Measurements from ENCODE around the gene AGBL3.
"Not testable (repeated sequence)": the region's sequence is repeated elsewhere in the genome, so short reads cannot be mapped to it uniquely, and the experiment has no call there.

The AGBL3 gene

GRCh38 chr7:135076882-135077281 lies 90.6 kb downstream of the AGBL3 start:
- no peak for DNase-seq (ENCODE audit: low spot score)

DNA sequence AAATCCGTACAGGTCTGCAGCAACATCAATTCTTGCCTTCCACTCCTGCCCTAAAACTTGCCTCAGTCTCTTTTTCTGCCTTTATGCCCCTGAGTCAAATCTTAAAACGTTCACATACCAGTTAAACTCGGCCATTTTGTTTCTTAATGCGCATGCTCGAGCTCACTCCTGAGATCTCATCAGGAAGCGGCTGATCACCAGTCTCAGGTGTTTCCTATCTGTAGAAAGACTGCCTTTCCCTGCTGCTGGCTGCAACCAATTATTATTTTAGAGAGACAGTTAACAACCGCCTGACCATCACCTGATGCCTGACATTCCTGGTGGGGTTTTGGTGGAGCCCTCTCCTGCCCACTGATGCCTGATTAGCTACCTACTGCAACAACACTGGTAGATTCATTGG lies 91.3 kb downstream of the AGBL3 start:
- DNase-seq (ENCODE audit: low spot score) = no peak

GRCh38 chr7:135078051-135078450 lies 91.7 kb downstream of the AGBL3 start:
- DNase-seq (ENCODE audit: low spot score) = no peak

GRCh38 chr7:135079068-135079467 lies 92.8 kb downstream of the AGBL3 start:
- no peak for DNase-seq (ENCODE audit: low spot score)

GRCh38 chr7:135083005-135083404 lies 96.7 kb downstream of the AGBL3 start:
- no peak for DNase-seq (ENCODE audit: low spot score)

- no peak for DNase-seq (ENCODE audit: low spot score)
These were observed 102.3 kb downstream of the AGBL3 start for GRCh38 chr7:135088566-135088965.

DNA sequence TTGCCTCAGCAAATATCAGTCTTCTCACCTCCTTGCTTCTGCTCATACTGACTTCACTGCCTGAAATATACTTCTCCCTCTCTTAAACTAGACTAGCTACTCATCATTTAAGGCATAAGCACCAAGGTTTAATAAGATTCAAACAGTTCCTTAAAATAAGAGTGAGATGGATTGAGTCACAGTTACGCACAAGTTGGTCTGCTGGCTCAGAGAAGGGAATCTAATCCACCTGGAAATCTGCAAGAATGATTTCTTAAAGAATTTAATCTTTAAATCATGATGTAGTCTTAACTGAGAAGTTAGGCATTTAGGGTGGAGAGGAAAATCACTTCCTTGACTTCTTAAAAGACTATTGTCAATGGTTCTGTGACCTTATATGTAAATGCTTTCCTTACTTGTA lies 105.4 kb downstream of the AGBL3 start:
- DNase-seq (ENCODE audit: low spot score) = no peak

DNA sequence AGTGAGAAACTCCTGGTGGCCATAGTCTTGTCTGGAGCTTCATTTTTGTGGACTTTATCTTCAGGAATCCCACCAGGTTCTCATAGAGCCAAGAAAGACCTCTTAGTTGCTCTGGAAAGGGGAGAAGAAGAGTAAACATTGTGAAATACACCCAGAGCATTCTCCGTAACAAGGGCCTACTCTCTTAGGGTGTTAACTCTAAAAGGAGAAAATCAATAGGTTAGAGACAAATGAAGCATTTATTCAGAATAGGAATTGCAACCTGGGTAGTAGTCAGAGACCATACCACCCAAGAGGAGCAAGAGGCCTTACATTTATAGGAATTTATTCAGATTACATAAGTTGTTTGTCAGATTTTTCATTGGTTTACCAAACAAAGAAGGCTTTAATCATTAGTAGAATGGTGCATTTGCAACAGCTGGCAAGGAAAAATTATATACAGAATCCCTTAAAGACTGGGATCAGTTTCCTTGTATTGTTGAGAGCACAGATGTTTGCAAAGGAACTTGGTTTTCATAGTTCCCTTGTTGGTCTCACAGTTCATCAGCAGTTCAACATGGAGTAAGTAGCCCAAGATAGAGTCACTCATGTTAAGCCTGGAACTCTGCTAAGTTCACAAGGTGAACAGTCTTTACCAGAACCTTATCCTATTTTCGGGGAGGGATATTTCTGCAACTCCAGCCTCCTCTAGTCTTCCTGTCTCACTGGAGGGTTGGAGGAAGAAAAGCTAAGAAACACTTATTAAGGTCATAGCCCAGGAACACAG lies 108.3 kb downstream of the AGBL3 start:
- no peak for DNase-seq (ENCODE audit: low spot score)

DNA sequence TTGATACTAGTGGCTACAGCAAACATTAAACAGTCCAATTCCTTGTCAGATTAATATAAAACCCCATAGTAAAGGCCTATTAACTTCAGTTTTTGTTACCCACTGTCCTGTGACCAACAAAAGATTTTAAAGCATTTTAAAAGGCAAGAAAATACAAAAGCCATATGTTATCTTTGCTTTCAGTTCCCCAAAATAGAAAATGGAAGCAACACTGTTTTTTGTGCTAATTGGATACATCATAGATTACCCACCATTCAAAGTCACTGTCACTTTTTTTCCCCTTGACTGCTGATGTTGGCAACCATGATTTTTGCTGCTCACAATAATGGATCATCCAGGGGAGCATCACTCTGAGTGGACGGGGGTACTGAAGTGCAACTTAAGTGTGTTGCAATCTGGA lies 109.1 kb downstream of the AGBL3 start:
- DNase-seq (ENCODE audit: low spot score) = no peak

GRCh38 chr7:135098391-135098790 lies 112.1 kb downstream of the AGBL3 start:
- no peak for DNase-seq (ENCODE audit: low spot score)

GRCh38 chr7:135100856-135101255 lies 114.5 kb downstream of the AGBL3 start:
- no peak for DNase-seq (ENCODE audit: low spot score)

DNA sequence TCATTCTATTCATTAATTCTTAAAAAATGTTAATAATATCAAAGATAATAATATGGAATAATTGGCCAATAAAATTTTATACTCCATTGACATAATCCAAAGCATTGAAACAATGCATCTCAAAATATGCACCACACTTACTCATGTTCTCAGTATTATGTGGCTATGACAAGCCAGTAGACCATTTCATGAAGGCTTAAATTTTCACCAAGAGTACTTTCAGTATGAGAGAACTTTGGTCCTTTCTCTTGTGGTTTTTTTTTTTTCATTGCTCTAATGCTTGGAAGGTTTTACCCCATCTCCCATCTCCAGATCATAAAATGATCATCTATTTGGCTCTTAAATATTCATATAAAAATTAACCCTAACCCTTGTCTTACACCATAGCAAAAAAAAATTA lies 116.1 kb downstream of the AGBL3 start:
- no peak for DNase-seq (ENCODE audit: low spot score)

- DNase-seq (ENCODE audit: low spot score) = no peak
These were observed 123.3 kb downstream of the AGBL3 start for GRCh38 chr7:135109562-135109961.

GRCh38 chr7:135109976-135110375 lies 123.7 kb downstream of the AGBL3 start:
- DNase-seq (ENCODE audit: low spot score) = no peak

GRCh38 chr7:135111379-135111778 lies 125.1 kb downstream of the AGBL3 start:
- DNase-seq (ENCODE audit: low spot score) = no peak

- DNase-seq (ENCODE audit: low spot score) = no peak
These were observed 128.3 kb downstream of the AGBL3 start for GRCh38 chr7:135114622-135115021.

DNA sequence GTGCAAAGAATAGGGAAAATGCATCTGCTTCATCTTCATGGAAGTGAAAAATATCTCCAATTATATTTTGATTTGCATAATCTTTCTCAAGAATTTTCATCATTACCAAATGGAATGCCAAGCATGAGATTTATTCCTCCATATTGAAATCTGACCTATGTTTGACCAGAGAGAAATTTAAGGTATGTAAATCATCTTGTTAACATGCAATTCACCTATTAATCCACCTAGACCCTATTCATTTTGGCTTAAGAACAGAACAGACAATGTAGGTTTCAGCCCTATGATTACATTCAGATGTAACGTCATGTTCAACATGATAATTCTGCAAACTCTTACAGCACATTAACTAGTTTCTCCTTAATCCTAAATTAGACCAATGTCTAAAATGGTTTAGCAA lies 130.8 kb downstream of the AGBL3 start:
- no peak for DNase-seq (ENCODE audit: low spot score)

- no peak for DNase-seq (ENCODE audit: low spot score)
These were observed 135.6 kb downstream of the AGBL3 start for GRCh38 chr7:135121868-135122267.

GRCh38 chr7:135124631-135125030 lies 138.3 kb downstream of the AGBL3 start:
- DNase-seq (ENCODE audit: low spot score) = not testable (repeated sequence)

- DNase-seq (ENCODE audit: low spot score) = no peak
These were observed 142.6 kb downstream of the AGBL3 start for GRCh38 chr7:135128931-135129330.

GRCh38 chr7:135129579-135129978 lies 143.3 kb downstream of the AGBL3 start:
- no peak for DNase-seq (ENCODE audit: low spot score)

- no peak for DNase-seq (ENCODE audit: low spot score)
These were observed 157.8 kb downstream of the AGBL3 start for GRCh38 chr7:135143885-135144668.

DNA sequence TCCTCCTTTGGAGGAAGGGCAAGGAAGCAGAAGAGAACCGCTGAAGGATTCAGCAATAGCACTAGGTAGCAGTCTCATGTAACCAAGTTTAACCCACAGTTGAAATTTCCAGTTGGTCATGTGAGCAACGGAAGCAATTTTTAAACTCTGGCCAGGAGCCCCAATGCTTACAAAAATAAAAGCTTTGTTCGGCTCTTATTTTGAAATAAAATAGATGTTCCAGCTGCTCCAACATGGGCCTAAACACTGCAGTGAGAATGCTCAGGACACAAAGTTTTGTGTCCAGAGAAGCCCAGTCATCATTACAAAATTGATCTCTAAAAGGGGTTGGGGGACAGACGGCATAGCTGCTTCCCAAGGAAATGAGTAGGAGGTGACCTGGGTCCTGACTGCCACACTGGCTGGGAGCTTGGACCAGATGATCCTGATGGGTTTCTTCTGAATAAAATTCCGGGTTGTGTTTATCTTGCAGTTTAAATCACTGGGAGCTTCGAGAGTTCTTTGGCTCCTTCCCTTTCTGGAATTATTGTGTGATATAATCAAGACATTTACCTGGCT lies 161.1 kb downstream of the AGBL3 start:
- DNase-seq (ENCODE audit: low spot score) = peak; percentile 77
